Measurements from ENCODE around the gene WDR93.

The WDR93 gene

GRCh38 chr15:89790661-89791060 is 100.0 kb downstream of the WDR93 start:
- DNase-seq (ENCODE audit: low read depth) = no peak

GRCh38 chr15:89792106-89792805 is 101.6 kb downstream of the WDR93 start:
- DNase-seq (ENCODE audit: low read depth) = no peak
